ENCODE measurements around the gene MMP24OS.
A peak's percentile ranks its signal among the peaks of the same experiment; 100 is the strongest.
"Not testable (repeated sequence)": the region's sequence is repeated elsewhere in the genome, so short reads cannot be mapped to it uniquely, and the experiment has no call there.

Gene MMP24OS

GRCh38 chr20:35262731-35263531, 15.0 kb downstream of the MMP24OS start:
- TF ChIP-seq CTCF (conservative IDR thresholded peaks at IDR 0.05; ENCODE audit: low read length): peak; percentile 26
- peak; percentile 78 for DNase-seq (ENCODE audit: low read depth)

GRCh38 chr20:35262321-35262720, 15.6 kb downstream of the MMP24OS start:
- not testable (repeated sequence) for H3K4me3 ChIP-seq (ENCODE audit: low read length); DNase-seq (ENCODE audit: low read depth)

More at GRCh38 chr20:35262731-35263531, 15.0 kb downstream of the MMP24OS start:
- not testable (repeated sequence) for H3K4me3 ChIP-seq (ENCODE audit: low read length)

GRCh38 chr20:35260426-35260825, 17.5 kb downstream of the MMP24OS start:
- DNase-seq (ENCODE audit: low read depth): no peak
- TF ChIP-seq CTCF (conservative IDR thresholded peaks at IDR 0.05; ENCODE audit: low read length): no peak
- no peak overlapping the region for H3K4me3 ChIP-seq (ENCODE audit: low read length)

- no peak overlapping the region for H3K4me3 ChIP-seq (ENCODE audit: low read length)
- no peak for TF ChIP-seq CTCF (conservative IDR thresholded peaks at IDR 0.05; ENCODE audit: low read length)
- peak; percentile 38 for DNase-seq (ENCODE audit: low read depth)
Measured at GRCh38 chr20:35257175-35257909, 20.6 kb downstream of the MMP24OS start.

GRCh38 chr20:35254448-35254999, 23.4 kb downstream of the MMP24OS start:
- TF ChIP-seq CTCF (conservative IDR thresholded peaks at IDR 0.05; ENCODE audit: low read length): no peak
- DNase-seq (ENCODE audit: low read depth): no peak
- no peak overlapping the region for H3K4me3 ChIP-seq (ENCODE audit: low read length)

- H3K4me3 ChIP-seq (ENCODE audit: low read length): no peak overlapping the region
- TF ChIP-seq CTCF (conservative IDR thresholded peaks at IDR 0.05; ENCODE audit: low read length): no peak
- no peak for DNase-seq (ENCODE audit: low read depth)
Measured at GRCh38 chr20:35253010-35253409, 24.9 kb downstream of the MMP24OS start.

GRCh38 chr20:35252598-35252997, 25.3 kb downstream of the MMP24OS start:
- H3K4me3 ChIP-seq (ENCODE audit: low read length); DNase-seq (ENCODE audit: low read depth): not testable (repeated sequence)

- no peak overlapping the region for H3K4me3 ChIP-seq (ENCODE audit: low read length)
- no peak for TF ChIP-seq CTCF (conservative IDR thresholded peaks at IDR 0.05; ENCODE audit: low read length)
- DNase-seq (ENCODE audit: low read depth): no peak
Measured at GRCh38 chr20:35252037-35252461, 25.9 kb downstream of the MMP24OS start.

Measured in AG10803 (cell line).